DOHH2 (cell line): Measurements from ENCODE around the gene MED13L.

Experiments used
- EZH2phosphoT487 ChIP-seq: fragments of 200-600 bp; sonication (generic); IDR thresholded peaks from 2 replicates; pipeline ENCODE4 v1.6.1; 2017; ENCODE audit warnings: borderline replicate concordance, mild to moderate bottlenecking, antibody characterized with exemption, low read length, moderate library complexity, mixed read lengths
- TF ChIP-seq, protein P1 (sequence below): fragments of 200-600 bp; sonication (generic); IDR thresholded peaks from one replicate; pipeline ENCODE4 v1.5.1; 2014; ENCODE audit warnings: antibody characterized with exemption, mild to moderate bottlenecking, low read depth, low read length; ENCODE audit not compliant: poor library complexity, severe bottlenecking

DNA sequence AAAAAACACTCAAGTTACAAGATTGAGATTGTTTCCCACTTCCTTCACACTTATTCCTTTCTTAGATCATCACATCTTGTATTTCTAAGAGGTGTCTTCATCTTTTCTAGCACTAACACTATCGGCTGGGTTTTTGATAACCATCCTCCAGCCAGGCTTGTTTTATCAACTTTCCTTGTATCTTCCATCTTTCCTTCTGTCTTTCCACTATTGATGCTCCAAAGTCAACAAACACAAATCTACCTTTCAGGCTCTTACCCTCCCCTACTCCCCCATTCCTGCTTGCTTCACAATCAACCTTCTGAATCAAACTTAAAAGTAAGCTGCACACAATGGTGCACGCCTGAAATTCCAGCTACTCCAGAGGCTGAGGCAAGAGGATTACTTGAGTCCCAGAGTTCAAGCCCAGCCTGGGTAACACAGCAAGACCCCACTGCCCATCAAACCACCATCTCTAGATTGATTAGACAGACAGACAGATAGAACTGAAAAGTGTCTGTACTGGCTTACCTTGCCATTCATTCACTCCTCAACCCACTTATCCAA is 12.9 kb downstream of the MED13L start:
- TF ChIP-seq, protein P1, sequence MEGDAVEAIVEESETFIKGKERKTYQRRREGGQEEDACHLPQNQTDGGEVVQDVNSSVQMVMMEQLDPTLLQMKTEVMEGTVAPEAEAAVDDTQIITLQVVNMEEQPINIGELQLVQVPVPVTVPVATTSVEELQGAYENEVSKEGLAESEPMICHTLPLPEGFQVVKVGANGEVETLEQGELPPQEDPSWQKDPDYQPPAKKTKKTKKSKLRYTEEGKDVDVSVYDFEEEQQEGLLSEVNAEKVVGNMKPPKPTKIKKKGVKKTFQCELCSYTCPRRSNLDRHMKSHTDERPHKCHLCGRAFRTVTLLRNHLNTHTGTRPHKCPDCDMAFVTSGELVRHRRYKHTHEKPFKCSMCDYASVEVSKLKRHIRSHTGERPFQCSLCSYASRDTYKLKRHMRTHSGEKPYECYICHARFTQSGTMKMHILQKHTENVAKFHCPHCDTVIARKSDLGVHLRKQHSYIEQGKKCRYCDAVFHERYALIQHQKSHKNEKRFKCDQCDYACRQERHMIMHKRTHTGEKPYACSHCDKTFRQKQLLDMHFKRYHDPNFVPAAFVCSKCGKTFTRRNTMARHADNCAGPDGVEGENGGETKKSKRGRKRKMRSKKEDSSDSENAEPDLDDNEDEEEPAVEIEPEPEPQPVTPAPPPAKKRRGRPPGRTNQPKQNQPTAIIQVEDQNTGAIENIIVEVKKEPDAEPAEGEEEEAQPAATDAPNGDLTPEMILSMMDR, result no peak
- TF ChIP-seq EZH2phosphoT487, result no peak
